Adrenal gland (tissue), 5 donors: ENCODE results near the gene MRPL24.

Source experiments
- CTCF ChIP-seq, 6 experiments: fragments of 450-650 bp in 4 of 6; fragments of 200-600 bp in 2 of 6; sonication (generic) in 1 of 6; IDR thresholded peaks; 1 replicate in 5 of 6; 2 replicates in 1 of 6; pipeline versions ENCODE4 v1.5.1 to v1.8.0; 2016 to 2021; ENCODE audit warnings: antibody characterized with exemption in 6 of 6, mild to moderate bottlenecking in 2 of 6, moderate library complexity in 1 of 6
- POLR2A ChIP-seq, 2 donors: fragments of 450-650 bp; IDR thresholded peaks; one replicate each; pipeline ENCODE4 v1.6.1; 2017; ENCODE audit warnings: antibody characterized with exemption in 2 of 2, mild to moderate bottlenecking in 2 of 2, moderate library complexity in 1 of 2
- donor health status: DM: no; HTN: no; CAD: no.

- TF ChIP-seq CTCF (IDR thresholded peaks at IDR 0.05) (peak in 2 of 6 experiments; percentile 3 to 10), POLR2A (IDR thresholded peaks at IDR 0.05) (peak; percentile 61 to 77)
These were observed 12.1 kb downstream of the MRPL24 start, which contains the start of gene ISG20L2 for GRCh38 chr1:156728599-156729462.
